DMS153 treated with DMSO at 0.1 percent for 48 hours (cell line): ENCODE results near the gene LETM1.

Experiments
- DNase-seq: peaks from one replicate; lab custom pipeline; 2025; ENCODE audit not compliant: unreplicated experiment; lab: John Stamatoyannopoulos, UW

LETM1 gene

DNA sequence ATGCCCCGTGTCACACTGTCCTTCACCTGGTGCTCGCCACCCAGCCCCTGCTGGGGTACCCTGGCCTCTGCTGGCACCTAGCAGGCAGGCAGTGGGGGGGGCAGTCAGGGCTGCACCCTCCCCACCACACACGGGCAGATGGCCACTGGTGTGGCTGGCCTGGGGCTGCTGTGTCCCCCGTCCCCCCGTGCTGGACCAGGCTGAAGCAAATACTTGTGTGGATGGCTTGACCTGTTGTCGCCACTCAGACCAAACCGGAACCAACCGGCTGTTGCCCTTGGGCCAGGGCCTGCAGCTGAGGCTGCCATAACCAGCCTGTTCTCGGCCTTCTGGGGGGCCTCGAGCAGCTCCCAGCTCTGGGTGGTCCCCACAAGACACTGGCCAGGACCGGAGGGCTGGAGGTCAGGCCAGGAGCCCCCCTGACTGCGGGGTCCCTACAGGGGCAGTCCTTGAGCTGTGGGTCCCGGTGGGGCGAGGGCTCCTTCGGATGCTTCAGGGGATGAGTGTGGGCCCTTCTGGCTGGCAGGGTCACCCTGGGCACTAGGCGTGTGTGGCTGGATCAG is 58.6 kb downstream of the LETM1 start:
- DNase-seq, result no peak

DNA sequence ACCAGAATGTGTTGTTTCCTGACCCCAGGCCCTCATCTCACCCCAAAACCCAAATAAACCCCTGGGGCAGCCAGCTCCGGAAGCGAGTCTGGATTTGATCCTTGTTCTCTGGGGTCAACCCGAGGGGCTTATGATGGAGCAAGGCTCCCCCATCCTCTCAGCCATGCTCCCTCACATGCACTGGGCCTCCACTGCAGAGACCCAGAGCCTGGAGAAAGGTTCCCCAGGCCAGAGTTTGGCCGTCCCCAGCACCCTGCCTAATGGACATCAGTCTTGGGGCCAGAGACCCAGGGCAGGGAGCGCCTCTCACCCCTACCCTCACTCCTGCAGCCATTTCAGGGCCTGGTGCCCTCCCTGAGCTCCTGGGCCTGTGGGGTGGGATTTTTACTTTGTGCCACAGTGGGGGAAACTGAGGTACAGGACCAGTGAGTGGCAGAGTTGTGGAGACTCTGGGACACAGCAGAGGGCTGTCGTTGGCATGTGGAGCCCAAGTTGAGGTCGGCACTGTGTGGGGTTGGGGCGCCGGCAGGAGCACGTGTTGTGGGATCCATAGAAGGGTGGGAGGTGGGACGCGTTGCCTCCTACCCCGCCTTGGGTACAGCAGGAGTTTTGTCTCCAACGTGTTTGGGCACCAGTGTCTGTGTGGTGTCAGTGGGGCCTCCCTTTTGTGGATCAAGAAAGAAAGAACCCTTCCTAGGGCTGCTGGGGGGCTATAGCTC is 59.3 kb downstream of the LETM1 start:
- DNase-seq, result no peak

DNA sequence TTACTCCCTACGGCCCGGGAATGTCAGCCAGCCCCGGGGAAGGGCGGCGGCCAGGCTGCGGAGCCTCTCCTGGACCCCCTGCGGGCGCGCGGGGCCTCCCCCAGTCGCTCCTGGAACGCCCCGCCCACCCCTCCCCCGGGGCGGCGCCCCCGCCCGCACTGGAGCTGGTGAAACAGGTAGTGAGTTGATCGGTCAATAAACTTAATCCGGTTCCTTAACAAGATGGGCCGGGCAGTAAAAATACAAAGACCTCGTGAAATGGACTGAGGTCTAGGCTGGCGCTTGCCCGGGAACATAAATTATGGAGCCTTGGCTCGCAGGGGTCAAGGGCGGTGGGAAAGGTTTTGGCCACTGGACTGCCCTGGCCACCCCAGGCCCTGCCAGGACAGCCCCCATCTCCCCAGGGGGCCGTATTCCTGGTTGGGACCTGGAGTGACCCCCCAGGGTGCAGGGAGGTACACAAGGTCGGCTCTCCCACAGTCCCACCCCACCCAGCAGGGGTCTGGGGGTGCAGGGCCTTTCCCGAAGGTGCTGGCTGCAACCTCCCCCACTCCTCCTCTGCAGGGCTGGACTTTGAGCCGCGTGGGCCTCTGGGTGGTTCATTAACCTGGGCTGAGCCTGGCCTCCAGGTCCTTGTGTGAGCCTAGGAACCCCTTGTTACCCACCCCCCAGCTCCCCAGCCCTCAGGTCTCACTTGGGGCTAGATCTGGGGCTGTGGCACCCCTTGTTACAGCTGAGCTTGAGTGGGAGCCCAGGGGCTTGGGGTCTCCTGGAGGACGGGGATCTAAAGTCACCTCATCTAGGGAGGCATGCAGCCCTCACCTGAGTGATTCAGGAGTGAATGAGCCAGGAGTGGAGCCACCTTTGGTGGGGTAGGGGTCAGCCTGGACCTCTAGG is 60.4 kb downstream of the LETM1 start:
- DNase-seq, result no peak

DNA sequence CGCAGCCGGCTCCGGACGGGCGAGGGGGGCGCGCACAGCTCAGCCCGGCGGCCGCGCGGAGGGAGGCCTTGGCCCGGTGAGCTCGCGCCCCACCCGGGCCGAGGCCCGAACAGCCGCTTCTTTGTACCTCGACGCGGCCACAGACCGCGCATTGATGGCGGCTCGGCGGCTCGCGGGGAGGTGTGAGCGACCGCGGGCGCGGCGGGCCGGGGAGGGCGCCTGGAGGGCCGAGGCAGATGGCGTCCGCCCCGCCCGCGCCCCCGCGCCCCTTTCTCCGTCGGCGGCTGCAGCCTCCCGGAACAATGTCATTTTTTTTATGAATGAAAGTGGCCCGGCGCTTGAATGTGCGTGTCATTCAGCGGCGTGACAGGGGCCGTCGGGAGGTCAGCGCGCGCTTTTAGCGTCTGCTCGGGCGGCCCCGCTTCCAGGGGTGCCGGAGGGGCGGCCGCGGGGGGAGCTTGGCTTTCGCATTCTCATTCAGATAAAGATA is 61.1 kb downstream of the LETM1 start:
- DNase-seq, result no peak

DNA sequence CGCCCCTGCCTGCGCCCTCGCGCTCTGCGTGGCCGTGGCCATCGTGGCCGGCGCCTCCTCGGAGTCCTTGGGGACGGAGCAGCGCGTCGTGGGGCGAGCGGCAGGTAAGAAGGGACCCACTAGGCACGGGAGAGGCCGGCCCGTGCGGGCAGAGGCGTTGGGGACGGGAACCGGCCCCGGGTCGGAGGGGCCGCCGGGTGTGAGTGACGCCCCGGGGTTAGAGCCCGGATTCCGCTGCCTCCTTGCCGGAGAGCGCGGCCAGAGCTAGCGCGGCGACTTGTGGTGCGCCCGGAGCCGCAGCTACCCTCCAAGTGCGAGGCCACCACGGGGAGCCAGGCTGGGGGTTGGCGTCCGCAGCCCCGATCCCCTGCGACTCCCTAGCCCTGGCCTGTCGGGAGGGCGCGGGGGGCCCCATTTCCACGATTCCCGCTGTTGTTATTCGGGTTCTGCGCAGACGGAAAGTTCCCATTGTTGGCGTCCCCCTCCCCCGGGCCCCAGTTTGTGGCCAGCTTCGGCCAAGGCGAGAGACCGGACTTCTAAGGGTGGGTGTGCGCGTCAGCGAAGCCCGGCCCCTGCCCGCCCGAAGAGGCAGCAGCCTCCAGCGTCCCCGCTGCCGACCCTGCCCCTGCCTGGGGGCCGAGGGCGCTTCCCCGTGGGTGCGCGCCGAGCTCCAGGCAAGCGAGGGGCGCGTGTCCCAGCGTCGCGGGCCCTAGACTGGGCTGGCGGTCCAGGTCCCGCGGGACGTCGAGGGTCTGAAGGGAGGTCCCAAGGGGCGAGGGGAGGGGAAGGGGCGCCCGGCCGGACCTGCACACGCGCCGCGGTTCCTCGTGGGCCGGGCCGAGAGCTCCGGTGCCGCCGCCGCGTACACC is 61.8 kb downstream of the LETM1 start:
- no peak for DNase-seq

DNA sequence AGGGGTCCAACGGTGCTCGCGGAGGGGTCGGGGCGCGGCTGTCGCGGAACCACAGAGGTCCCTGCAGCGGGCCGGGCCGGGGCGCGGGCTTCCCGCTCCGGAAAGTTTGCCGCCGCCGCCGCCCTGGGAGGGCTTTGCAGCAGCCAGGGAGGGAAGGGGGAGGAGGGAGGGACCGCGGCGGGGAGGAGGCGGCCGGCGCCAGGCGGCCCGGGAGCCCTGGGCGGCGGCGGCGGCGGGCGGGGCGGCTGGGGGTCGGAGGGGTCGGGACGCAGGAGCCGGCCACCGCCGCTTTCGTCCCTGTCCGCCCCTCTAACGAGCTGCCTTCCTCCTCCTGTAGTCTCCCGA is 62.5 kb downstream of the LETM1 start:
- DNase-seq, result no peak

DNA sequence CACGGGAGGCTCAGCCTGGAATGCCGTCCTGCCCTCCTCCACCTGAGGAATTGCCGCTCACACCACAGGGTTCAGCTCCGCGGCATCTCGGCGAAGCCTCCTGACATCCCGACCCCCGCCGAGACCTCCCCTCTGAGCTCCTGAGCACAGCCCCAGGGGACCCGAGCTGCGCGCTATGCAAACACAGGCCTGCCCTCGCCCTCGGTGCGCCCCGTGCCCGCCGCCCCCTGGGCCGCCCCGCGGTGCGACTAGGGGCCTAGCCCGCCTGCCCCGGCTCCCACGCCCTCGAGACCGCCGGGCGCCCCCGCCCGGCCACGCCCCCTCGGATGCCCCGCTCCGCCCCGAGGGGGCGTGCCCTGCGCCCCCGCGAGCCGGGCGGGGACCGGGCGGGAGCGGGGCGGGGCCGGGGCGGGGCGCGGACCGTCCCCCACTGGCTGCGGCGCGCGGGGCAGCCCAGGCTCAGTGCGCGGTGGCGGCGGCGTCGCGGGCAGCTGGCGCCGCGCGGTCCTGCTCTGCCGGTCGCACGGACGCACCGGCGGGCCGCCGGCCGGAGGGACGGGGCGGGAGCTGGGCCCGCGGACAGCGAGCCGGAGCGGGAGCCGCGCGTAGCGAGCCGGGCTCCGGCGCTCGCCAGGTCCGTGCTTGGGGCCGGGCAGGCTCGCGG is 63.0 kb downstream of the LETM1 start, which contains the start of gene FGFR3:
FGFR3 (plus strand) TSS at position 462 of the 664 bp plus-strand sequence. CDS start 642 bp downstream, outside the sequence.
- no peak for DNase-seq

DNA sequence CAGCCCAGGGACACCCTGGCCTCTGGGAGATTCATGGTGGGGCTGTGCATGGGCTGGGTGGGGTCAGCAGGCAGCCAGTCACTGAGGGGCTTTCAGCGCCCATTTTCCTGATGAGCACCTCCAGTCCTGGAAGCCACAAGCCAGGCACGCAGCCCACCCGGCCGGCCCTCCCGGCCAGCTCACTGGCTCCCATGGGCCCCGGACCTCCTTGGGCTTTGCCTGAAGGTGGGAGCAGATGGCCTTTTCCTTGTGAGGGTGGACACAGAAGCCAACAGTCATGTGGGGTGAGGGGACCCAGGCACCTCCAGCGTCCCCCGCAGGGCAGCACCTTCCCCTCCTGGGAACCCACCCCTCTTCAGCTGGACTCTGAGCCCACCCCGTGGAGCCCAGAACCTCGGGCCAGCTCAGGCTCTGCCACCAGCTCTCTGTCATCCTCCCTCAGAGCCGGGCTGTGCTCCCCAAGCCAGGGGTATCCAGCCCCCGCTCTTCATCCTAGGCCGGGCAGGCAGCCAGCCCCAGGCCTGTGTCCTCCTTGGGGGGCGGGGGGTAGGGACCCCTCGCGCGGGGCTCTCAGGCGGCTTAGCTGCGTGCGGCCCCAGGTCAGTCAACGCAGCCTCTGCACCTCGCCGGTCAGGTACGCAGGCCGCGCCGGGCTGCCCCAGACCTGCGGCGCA is 63.7 kb downstream of the LETM1 start:
- no peak for DNase-seq

DNA sequence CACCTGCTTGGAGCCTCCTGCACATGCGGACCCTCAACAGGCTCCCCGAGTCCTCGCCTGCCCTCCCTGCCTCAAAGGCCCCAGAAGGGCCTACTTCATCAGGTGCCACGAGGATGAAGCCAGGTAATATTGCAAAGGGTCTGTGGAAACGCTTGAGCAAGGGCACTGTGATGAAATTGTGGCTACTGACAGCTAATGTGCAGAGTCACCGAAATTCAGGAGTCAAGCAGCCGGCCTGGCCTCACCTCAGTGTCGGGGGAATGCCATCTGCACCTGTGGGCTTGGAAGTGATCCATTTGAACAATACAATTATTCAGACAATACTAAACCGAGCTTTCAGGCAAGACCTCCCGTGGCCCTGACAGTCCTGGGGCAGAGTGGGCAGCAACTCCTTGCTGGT is 66.0 kb downstream of the LETM1 start:
- no peak for DNase-seq

DNA sequence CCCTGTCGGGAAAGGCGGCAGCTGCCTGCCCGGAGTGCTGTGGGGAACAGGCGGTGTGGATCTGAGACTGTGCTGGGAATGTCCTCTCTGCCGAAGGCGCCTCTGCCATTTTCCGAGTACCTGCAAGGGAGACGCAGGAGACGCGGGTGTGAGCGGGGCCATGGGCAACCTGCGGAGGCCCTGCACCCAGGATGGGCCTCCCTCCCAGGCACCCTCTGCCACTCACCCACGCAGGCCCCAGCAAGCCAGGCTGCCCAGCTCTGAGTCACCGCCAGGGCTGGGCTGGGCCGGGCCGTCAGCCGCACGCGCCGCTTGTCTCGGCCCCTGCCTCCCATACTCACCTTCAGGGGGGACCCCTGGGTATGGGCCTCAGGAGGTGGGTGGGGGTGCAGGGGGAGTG is 66.4 kb downstream of the LETM1 start:
- DNase-seq, result no peak

DNA sequence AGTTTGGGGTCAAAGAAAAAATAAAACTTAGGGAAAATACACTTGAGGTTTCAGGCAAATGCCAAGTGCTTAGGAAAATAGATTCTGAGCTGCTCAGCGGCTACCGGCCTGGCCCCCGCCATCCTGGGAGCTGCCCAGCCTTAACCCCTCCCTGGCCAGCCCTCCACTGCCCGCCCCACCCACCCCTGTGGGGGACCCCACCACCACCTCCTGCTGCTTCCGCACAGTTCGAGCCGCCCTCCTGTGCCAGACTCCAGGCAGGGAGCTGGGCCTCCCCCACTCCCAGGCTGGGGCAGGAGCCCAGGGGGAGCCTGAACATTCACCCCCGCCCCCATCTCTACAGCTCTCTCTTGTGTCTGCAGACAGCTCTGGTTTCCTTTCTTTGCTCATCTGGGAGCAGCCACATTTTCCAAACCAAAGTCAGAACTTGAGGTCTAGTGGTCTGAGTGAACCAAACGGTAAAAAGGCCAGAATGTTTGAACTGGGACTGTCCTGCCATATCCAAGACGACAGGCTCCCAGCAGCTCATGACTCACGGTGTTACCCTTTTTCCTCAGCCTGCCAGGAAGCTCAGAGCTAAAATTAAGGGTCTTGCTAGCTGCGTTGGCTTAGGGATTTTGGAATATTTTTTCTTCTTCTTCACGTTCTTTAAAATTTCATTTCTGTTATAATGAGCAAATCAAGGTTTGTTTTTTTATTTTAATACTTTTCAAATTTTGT is 67.5 kb downstream of the LETM1 start:
- DNase-seq, result no peak

DNA sequence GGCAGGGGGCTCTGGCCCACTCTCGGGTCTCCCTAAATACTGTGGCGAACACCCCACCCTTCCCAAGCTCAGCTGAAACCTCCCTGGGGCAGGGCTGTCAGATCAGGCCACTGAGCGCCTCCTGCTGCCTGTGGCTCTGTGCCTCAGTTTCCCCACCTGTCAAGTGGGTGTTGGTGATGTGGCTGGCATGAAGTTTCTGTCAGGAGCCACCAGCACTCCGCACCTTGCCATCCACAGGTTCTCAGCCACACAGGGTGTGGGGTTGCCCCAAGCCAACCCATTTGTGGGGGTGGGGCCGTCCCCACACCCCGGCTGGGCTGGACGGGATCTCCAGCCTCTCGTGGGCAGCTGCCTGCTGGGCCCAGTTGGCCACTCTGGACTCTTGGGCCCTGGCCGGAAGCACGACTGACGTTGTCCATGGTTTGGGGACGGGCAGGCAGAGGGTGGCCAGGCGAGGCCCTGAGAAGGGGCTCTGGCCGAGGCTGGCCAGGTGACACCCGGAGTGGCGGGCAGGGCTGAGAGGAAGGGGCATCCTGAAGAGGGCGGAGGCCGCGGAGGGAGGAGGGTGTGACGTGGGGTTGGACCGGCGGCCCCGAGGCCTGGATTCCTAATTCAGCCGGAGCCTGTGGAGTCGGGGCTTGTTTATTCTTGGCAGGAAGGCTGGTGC is 68.4 kb downstream of the LETM1 start:
- no peak for DNase-seq

DNA sequence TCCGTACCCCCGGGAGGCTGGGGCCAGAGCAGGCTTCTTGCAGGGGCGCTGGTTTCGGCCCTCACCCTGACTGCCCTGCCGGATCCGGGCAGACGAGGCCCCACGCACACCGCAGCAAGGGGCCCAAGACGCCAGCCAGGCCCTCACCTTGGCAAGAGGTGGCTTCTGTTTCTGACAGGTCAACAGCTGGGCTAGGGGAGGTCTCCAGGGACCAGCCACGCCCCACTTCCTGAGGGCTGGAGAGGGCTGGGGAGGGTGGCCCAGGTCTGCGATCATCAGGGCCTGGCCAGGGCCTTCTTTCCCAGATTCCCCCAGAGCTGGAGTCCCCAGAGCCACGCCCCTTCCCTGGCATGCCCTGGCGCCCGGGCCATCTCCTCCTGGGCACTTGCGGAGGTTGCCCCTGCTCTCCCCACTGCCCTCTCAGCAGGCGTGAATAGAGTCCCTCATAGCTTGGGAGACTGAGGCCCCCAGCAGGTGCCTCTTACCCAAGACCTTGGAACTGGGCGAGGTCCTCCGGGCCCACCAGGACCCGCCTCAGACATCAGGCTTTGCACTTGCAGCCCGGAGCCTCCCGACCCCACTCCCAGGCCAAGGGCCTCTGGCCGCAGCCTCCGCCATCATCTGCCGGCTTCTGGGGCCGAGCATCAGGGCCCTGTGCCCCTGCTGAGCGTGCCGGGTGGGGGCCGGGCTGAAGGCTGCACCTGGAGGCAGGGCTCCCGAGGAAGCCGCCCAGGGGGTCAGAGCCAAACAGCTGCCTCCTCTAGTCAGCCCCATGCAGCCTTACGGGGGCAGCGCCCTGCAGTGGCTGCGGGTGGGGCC is 69.2 kb downstream of the LETM1 start:
- DNase-seq, result no peak

DNA sequence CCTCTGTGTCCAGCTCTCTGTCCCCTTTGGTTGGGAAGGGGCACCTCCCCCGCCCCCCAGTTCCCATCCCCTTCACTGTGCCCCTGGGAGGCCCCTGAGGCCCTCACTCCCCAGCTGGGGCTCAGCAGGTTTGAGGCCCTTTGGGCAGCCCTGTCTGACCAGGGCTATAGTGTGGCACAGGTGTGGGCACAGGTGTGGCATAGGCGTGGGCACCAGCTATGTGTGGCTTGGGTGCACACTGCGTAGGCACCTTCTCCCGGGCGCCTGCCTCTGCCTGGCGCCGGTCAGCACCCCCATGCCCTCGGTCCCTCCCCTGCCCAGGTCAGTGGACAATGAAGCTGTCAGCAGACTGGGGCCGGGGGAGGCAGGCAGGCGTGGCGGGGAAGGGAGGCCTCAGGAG is 70.4 kb downstream of the LETM1 start:
- DNase-seq, result no peak

DNA sequence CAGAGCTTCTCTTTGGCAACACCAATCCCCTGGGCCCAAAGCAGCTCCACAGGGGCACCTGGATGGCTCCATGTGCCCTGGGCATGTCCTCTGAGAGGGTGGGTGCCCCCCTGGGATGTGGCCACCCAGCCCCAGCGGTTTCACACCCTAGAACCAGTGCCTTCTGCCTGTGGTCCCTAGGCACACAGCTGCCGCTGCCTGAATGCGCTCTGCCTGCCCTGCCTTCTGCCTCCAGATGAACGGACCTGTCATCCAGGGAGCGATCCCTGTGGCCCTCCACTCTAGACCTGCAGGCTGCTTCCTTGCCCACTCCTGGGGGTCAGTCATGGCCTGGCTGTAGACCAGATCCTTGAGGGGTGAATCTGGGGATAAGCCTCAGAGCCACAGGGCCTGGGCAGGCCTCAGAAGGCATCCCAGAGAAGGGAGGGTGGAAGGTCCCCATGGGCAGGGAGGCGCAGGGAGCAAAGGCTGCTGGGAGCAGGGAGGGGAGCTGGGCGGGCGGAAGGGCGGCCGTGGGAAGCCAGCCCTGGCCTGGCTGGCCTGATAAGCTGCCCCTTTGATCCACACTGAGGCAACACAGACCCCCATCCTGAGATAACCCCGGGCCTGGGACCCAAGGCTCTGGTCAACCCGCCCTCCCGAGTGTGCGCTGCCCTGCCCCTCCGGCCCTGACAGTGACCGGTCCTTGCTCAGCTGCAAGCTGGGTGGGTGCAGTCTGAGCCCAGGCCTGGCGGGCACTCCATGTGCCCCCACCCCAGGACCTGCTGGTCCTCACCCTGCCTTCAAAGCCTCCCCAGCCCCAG is 71.0 kb downstream of the LETM1 start:
- no peak for DNase-seq

DNA sequence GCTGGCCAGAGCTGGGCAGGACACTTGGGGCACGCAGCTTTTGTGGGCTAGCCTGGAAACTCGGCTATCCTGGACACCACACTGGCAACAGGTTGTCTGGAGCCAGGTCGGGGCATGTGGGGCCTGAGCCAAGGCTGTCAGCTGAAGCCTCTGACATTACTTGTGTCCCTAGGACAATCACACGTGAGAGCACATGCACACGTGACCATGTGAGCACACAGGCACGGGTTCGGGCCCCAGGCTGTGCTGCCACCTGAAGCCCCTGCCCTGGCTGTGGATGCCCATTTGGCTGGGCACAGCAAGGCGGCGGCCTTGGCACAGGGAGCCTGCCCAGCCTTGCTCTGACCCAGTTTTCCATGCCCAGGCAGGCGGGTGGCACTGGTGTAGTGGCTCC is 71.6 kb downstream of the LETM1 start:
- DNase-seq, result no peak

DNA sequence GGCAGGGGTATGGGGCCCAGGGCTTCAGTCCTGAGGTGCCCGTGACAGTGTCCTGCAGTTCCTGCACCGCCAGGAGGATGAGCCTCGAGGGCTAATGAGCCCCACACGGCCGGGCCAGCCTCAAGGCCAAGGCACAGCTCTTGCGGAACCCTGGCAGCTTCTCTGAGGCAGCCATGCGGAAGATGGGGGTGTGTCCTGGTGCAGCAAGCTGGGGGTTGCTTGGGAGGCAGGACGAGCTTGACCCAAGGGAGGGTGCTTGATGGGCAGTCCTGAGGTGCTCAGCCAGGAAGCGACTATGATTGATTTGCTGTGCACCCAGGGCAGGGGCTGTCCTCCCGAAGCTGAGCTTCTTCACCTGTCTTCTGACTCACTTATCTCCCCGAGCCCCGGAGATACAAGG is 72.0 kb downstream of the LETM1 start:
- no peak for DNase-seq
